Glomerular visceral epithelial cell (primary cell): ENCODE data around the gene HDAC4.

Experiments used
- DNase-seq: peaks from one replicate; pipeline ENCODE4 v3.0.0-alpha.2; 2016; ENCODE audit errors: extremely low spot score

HDAC4 gene

DNA sequence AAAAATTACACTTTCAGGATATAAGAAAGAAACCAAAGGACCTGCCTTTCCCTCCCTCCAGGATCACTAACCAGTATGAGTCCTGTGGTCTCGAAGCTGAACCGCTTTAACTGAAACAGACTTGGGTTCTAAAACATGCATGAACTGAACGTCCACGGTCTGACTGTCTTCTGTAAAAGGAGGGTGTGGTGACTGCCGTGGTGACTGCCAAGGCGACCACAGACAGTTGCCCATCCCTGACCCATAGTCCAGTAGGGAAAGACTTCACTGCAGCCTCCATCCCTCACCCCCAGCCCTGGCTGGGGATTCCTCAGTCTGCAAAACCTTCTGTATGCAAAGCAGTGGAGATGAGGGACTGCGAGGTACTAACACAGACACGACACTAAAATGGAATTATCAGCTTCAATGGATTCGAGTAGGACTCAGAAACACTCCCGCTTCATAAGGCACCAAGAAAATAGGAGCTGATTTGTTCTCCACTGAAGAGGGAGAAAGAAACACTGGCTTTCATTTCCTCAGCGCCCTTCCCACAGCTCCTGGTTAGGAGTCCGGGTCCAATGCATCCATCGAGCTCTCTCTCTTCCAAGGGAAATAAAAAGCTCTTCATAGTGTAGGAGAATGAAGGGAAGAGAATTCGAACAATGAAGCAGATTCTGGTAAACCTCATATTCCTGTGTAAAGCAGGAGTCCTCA, 197.2 kb downstream of the HDAC4 start:
- no peak for DNase-seq

DNA sequence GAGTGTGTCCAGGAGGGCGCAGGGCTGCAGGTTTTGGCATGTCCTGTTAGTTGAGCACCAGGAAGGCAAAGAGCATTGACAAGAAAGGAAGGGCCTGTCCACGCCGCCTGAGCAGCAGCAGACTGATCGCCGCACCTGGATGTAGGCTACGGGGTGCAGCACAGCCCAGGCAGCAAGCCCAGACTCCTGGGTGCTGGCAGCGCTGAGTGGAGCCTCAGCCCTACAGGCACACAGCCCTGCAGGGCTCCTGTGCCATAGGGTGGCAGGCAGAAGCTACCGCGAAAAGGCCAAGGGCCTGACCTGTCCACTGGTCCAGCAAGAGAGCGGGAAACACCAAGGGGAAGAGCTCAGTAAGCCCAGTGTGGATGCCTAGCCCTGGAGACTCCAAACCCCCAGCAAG, 198.0 kb downstream of the HDAC4 start:
- no peak for DNase-seq

DNA sequence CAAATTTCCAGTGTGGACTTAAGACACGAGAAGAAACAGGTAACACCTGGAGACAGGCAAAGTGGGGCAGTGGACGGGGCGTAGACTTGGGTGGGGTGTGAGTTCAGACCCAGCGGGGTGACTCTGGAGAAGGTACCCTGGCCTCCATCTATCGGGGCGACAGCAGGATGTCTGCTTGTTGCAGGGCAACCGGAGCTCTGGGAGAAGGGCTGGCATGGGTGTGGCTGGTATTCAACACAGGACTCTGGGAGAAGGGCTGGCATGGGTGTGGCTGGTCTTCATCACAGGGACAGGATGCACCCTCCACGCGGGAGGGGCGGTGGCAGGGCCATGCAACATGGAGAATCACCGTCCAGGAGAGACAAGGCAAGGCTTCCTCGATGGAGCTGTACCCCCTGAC, 198.5 kb downstream of the HDAC4 start:
- DNase-seq = no peak

DNA sequence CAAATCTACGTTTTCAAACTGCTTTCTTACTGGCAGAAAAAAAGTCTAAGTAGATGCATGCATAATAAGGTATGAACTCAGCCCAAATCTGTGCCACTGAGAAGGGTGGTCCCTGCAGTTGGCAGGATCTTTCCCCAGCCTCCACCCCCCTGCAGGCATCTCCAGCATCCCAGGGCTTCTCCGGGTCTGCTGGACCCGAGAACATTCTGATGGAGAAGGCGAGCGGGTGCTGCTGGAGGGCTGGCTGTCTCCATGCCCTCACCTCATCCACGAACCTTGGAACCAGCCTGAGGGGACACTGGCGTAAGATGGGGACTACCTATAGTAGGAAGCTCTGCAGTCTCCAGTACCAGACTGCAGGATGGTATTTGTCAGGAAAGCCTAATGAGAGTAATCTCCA, 198.9 kb downstream of the HDAC4 start:
- no peak for DNase-seq

DNA sequence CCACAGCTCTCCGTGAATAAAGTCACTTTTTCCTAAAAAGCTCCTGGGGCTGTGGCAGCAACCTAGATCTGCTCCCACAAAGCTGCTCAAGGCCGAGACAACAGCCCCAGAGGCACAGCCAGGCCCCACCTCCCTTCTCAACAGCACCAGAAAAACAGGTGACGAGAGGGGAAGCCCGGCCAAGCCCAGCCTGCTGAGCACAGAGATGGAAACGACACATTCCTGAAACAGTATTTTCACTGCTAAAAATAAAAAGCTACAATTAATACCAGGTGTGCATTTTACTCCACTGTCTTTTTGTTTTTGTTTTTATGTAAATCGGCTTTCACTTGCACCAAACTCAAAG, 199.3 kb downstream of the HDAC4 start:
- no peak for DNase-seq

DNA sequence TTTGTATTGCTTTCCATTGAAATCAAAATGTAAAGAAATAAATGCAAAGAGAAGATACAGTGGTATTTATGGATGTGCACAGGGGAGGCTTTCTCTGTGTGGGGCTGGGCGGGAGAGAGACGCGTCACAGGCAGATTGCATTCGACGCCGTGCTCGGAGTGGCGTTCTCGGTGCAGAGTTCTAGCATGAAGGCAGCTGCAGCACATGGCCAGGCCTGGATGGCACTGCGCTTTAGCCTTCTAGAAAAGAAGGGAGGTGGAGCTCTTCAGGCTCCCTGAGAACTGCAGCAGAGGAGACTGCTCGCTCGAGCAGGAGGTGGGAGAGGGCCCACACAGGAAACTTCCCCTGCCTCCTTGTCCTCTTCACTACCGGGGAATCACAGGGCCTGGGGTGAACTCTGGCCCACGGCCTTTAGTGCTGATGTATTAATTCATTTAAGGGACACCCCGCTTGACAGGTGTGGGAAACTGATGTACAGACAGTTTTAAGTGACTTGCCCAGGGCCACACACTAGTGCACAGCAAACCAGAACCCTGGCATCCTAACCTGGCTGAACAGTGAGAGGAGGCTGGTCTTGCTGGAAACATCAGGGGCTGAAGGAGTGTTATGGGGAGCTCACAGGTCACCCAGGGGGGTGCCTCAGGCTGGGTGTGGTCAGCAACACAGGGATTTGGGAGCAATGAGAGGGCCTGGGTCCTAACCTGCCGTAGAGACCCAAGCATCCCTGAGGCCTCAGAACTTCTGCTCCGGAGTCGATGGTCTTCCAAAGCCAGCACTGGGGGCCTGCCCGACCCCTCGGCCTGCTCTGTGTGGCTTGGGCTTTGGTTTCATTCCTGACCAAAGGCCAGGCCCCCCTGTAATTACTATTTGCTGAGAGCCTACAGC, 199.9 kb downstream of the HDAC4 start:
- DNase-seq = no peak

DNA sequence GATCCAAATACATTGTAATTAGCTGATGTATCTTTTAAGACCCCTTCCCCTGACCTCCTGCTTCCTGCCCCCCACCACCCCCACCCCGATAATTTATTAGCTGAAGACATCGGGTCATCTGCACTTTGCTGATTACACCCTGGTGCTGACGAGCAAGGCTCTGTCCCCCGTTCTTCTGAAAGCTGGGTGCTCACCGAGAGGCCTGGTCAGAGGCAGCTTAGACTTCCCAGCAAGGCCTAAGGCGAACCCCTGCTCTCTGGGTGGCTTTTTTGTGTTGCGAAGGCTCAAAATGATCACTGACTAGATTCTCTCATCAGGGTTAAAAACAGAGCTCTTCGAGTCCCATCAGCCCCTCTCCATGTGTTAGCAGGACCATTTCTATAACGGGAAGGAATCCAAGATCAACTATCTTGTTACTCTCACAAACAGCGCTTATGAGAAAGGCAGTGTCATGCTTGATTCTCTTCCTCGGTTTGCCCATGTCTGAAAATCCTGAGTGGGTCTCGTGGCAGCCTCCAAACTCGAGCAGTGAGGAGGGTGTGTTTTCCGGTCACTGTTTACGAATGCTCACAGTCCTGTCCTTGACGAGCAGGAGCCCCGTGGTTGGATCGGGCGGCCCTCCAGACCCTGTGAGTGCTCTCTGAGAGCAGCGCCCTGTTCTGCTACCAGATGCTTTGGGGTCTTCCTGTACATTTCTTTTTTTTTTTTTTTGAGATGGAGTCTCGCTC, 201.6 kb downstream of the HDAC4 start:
- no peak for DNase-seq

DNA sequence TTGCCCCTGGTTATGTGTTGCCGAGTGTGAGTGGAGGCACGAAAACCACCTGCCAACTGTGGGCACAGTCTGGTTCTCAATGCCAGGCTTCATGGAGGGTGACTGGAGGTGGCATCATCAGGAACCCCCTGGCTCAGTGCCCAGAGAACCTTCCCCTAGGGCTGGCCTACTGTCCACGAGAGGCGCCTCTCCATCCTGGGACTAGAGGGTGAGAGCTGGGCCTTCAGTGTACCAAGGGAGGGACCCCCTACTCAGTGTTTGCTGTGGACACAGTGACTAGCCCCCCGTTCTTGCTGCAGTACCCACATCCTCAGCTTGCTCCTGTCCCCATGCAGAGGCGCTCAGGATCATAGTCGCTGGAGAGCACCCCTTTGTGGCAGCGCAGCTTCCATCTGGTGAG, 202.6 kb downstream of the HDAC4 start:
- DNase-seq = no peak

DNA sequence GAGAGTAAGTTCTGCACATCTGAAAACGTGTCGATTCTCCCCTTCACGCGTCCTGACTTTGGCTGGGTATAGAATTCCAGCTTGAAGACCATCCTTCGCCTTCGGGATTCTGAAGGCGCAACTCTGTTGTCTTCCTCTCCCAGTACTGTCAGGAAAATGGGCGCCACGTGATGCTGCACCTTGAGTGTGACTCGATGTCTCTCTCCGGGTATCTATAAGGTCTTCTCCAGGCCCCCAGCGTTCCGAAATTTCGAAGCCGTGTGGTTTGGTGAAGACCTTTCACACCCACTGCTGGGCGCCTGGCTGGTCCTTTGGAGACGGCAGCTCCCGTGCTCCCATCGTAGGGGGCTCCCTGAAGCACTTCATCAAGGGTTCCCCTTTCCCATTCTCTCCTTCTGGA, 203.7 kb downstream of the HDAC4 start:
- DNase-seq = no peak

DNA sequence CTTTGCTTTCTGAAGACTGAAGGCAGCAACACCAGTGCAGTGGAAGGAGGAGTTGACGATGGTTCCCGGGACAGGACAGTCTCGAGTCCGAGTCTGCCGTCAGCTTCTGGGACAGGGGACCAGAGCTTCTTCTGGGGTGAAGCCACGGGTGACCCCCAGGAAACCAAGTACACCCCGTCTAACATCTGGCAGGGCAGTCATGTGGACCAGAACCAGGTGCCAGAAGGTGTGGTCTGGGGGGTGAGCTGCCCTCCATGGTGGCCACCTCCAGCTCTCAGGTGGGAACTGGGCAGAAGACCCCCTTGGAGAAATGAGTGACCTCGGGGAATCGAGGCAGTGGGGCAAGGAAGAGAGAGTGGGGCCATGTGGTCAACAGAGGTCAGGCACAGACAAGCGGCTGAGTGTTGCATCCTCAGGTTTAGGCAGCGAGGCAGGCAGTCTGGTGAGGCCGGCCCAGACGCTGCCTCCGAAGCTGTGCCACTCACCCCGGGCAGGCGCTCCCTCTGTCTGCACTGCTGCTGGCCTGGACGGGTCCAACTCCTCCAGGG, 204.3 kb downstream of the HDAC4 start:
- no peak for DNase-seq

DNA sequence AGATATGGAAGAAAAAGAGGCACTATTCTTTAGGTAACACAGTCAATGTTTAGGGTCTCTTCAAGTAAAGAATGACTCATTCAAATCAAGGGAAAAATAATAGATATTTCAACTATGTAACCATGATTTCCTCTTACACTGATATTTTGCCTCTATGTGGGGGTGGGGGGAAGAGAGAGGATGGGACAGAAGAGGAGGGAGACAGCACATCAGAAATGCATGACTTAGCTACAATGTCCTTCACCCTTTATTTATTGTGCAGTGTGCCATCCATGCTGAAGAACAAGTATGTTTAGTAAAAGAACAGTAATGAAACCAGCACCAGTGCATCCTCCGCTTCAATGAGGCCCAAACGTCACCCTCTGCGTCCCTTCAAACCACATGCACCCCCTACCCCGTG, 204.8 kb downstream of the HDAC4 start:
- DNase-seq = no peak

DNA sequence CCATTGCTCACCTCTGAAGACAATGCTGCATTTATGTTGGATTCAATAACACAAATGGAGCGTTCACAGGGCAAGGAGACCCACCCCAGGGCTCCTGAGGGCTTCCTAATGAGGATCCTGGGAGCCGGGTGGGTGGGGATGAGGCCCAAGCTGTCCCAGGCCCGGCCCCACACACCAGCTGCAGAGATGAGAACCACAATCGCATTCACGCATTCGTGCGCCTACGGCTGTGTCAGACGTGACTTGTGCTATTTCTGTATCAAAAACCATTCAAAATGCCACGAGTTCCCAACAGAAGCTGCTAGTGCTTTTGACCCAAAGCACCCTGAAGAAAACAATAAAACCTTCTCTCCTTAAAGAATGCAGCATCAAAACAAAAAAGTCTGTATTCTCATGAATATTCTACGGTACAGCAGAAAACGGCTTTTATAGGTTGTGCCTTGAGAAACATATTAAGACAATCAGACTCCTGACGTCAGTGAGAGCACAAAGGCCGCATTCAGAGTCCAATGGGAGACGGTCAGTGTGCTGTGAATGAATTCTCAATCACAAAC, 205.4 kb downstream of the HDAC4 start:
- DNase-seq = no peak

DNA sequence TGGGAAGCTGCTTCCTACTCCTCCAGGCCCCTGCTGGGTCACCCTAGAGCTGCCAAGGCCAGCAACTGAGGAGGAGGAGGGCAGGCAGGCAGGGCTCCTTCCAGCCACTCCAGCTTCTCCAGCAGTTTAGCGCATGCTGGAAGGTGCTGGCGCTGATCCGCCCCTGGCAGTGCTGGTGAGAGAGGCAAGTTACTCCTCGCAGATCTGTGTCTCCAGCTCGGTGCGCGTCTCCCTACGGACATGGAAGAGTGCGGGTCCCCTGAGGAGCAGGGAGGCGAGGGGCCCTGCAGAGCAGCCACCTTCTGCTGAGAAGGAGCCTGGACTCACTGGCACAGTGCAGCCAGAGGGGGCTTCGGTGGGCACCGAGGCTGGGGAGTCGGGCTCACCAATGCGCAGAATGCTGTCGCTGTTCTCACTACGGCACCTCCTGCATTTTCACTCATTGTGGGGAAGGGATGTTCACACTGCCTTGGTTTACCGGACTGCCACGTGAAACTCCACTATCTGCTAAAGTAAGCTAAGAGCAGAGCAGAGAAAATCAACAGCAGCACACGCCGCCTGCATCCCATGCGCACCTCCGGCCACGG, 206.0 kb downstream of the HDAC4 start:
- DNase-seq = no peak

DNA sequence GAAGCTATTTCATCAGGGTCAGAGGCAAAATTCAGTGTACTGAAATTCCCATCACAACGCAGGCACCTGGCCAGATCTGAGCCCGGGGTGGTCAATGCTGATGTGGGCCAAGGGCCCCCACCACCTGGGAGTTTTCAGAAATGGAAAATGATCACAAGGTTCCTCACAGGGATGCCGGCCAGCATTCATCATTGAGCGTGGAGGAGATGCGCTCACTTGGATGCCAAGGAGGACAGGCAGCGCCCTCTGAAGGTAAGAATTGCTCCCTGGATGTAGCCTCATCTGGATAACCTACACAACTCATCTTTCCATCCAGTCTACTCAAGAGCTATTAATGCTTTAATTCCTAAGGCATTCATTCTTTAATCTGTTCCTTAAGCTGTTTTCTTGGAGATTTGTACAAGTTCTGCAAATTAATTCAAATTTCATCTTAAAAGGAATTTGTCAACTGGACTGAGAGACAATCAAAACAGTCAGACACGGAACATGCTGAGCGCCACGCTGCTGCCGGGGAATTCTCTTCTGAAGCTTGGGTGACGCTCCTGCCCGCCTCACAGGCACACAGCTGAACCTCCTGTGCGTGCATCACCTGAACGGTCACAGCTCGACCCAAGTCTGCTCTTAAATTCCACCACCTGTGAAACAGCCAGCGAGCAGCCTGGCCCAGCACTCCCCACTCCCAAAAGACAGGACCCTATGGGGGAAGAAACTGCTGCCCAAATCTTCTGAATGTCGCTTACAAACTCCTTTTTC, 206.7 kb downstream of the HDAC4 start:
- DNase-seq = no peak

DNA sequence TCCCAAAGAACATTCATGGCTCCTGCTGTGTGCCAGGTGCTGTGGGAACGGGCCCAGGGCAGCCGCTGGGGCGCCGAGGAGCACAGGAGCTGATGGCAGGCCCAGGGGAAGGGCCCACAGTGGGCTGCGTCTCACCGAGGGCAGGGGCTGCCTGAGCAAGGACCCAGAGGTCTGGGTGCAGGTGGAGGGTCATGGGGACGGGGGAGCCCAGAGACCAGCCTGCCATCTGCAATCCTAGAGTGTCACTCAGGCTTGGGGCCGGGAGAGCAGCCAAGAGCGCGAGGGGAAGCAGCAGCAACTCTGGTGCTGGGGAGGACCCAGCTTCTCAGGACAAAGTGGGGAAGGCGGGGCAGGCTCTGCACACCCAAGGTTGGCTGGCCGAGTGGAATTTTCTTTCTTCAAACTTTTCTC, 207.4 kb downstream of the HDAC4 start:
- DNase-seq = no peak

DNA sequence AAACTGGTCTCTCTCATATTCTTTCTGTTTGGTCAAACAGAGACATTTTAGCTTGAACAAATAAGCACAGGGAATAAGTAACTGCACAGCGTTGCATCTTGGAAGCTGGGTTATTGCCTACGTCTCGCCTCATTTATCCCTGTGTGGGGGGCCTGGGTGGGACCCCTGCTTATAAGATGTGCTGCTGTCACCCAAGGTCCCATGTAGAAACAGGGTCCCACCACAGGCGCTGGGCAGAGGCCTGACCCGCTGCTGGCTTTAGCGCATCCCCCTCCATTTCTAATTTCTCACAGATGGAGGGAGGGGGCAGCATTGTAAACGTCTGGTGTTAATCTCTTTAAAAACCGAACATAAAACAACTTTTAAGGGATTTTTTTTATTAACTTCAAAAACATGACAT, 207.8 kb downstream of the HDAC4 start:
- DNase-seq = no peak

DNA sequence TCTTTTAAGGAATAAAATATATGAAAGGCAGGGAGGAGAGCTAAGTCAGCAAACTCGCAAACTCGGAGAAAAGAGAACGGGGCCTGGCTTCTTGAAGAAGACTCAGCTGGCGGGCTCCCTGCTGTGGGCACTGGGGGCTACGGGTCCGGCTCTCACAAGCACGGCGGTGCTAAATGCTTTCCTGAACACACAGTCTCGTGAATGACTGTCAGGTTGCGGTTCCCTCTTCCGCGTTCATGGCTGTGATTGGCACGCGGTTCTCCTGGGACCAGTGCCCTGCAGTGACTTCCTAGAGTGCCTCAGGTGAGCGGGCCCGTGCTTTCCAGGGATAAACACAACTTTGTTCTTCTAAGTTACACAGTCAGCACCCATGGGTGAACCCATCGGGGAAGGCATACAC, 208.4 kb downstream of the HDAC4 start:
- no peak for DNase-seq

DNA sequence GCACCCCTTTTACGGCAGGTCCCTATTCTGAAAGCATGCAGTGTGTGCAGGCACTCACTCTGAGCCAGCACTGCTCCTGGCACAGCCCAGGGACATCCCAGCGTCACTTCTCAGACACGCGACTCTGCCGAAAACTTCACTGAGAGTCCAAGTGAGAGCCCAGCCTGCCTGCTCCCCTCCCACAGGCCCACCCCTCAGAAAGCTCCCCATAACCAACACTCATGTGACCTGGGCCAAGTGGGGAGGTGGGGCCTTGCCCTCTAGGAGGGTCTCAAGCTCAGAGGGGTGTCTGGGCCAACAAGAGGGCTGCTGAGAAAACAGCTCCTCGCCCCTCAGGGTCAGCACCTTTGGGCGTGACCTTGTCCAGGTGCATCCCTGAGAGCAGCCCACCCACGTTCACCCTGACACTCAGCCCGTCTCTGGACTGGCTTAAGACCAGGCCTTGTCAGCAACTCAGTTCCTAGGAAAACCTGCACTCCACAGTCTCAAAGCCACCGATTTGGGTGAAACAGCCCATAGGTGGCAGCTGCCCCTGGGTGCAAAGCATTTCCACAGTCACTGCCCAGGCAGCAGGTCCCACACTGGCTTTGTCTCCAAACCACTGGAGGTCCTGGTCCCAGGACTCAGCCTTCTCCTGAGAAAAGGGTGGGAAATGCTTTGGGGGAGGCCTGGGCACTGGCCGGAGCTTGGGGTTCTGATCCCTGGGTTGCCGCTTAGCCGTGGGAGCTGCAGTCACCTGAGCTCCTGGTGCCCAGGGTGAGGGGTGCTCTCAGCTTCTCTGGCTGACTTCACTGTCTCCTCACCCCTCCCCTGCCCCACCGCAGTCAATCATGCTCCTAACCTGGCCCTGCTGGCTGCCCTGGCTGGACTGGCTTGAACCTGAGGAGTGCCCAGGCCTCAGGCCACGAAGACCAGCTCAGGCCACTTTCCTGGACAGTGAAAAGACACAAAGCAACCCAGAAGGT, 209.6 kb downstream of the HDAC4 start:
- DNase-seq = no peak

DNA sequence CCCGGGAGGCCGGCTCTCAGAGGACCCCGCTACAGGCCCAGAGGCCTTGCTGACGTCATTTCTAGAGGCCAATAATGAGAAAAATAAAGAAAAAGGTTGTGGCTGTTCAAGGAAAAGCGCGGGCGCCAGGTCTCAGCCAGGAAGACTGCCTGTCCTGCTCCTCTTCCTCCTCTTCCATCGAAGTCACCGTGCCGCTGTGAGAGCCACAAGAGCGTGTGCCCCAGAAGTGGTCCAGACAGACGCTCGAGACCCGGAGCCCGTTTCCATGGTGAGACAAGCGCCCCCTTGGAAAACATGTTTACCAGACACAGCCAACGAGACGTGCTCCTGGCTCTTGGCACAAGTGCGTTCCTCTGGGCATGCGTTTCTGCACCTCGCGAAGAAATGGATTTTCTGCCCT, 210.5 kb downstream of the HDAC4 start:
- DNase-seq = no peak

DNA sequence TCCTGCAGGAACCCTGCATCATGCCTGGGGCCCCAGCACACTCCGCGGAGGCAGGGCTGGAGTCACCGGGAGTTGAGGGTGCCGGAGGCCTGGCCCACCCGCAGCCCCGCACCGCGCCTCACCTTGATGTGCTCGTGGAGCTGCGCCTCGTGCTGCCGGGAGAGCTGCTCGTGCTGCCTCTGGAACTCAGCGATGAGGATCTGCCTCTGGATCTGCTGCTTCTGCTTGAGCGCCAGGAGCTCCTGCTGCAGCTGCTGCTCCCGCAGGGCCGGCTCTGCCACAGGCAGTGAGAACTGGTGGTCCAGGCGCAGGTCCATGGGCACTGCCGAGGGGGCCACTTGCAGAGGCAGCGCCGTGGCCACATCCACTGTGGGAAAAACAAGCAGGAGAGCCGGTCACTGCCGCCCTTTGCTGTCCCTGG, 211.1 kb downstream of the HDAC4 start:
- DNase-seq = no peak
